HEK293 (cell line): ENCODE results near the gene CHRNA10.

Source experiments
- CTCF ChIA-PET: fragments of 350-600 bp; formaldehyde crosslinking; extraction: SDS; loops from one replicate; lab custom pipeline; 2021; ENCODE audit warnings: antibody characterized with exemption; lab: Yijun Ruan, JAX
- POLR2A ChIA-PET: fragments of 300-600 bp; formaldehyde crosslinking; extraction: SDS; loops from one replicate; lab custom pipeline; 2020; ENCODE audit warnings: antibody characterized with exemption, inconsistent platforms; lab: Yijun Ruan, JAX
- H3K27ac ChIP-seq: fragments of 200-500 bp; sonication (Bioruptor generic); 2 replicates; pipeline ENCODE4 v1.5.1; 2014; ENCODE audit warnings: low read depth, low read length, control low read depth, inconsistent platforms; ENCODE audit errors: extremely low read depth
- H3K36me3 ChIP-seq, 2 experiments: fragments of 200-500 bp in 1 of 2; sonication (Bioruptor generic) in 1 of 2; 1 replicate in 1 of 2; 2 replicates in 1 of 2; pipeline ENCODE4 v1.5.1; 2014 to 2017; ENCODE audit warnings: inconsistent platforms in 2 of 2, low read length in 2 of 2; ENCODE audit not compliant: control insufficient read depth in 2 of 2, insufficient read depth in 1 of 2
- H3K4me1 ChIP-seq: fragments of 200-500 bp; sonication (Bioruptor generic); 2 replicates; pipeline ENCODE4 v1.5.1; 2014; ENCODE audit warnings: mild to moderate bottlenecking, low read length, inconsistent platforms; ENCODE audit not compliant: control insufficient read depth, insufficient read depth
- H3K4me3 ChIP-seq: 2 replicates; pipeline ENCODE4 v1.5.1; 2011; ENCODE audit warnings: low read depth, mild to moderate bottlenecking, control low read depth, low read length, moderate library complexity
- H3K9me3 ChIP-seq: fragments of 200-500 bp; sonication (Bioruptor generic); 2 replicates; pipeline ENCODE4 v1.5.1; 2014; ENCODE audit warnings: low read depth, low read length, inconsistent platforms; ENCODE audit not compliant: control insufficient read depth, insufficient read depth
- AEBP2 ChIP-seq: fragments of 450-650 bp; formaldehyde crosslinking; IDR thresholded peaks from 2 replicates; pipeline ENCODE4 v1.5.1; 2016; ENCODE audit warnings: missing biosample characterization, missing genetic modification characterization, borderline replicate concordance
- GLIS2 ChIP-seq: fragments of 450-650 bp; formaldehyde crosslinking; IDR thresholded peaks from 2 replicates; pipeline ENCODE4 v1.5.1; 2016; ENCODE audit warnings: missing biosample characterization, missing genetic modification characterization
- KLF10 ChIP-seq: fragments of 450-650 bp; IDR thresholded peaks from 2 replicates; pipeline ENCODE4 v1.5.1; 2018; ENCODE audit warnings: missing biosample characterization, mild to moderate bottlenecking, missing genetic modification characterization
- KLF8 ChIP-seq: fragments of 450-650 bp; formaldehyde crosslinking; IDR thresholded peaks from 2 replicates; pipeline ENCODE4 v1.5.1; 2016; ENCODE audit warnings: missing biosample characterization, missing genetic modification characterization
- REST ChIP-seq: fragments of 450-650 bp; formaldehyde crosslinking; IDR thresholded peaks from 2 replicates; pipeline ENCODE4 v1.5.1; 2016; ENCODE audit warnings: missing biosample characterization, missing genetic modification characterization
- YY1 ChIP-seq: fragments of 450-650 bp; formaldehyde crosslinking; IDR thresholded peaks from 2 replicates; pipeline ENCODE4 v1.5.1; 2018; ENCODE audit warnings: missing biosample characterization, missing genetic modification characterization
- ZBTB10 ChIP-seq: fragments of 450-650 bp; formaldehyde crosslinking; IDR thresholded peaks from 2 replicates; pipeline ENCODE4 v1.5.1; 2016; ENCODE audit warnings: missing biosample characterization, missing genetic modification characterization
- ZNF24 ChIP-seq: fragments of 450-650 bp; formaldehyde crosslinking; IDR thresholded peaks from 2 replicates; pipeline ENCODE4 v1.5.1; 2016; ENCODE audit warnings: missing biosample characterization, missing genetic modification characterization
- ZNF280D ChIP-seq: fragments of 450-650 bp; formaldehyde crosslinking; IDR thresholded peaks from 2 replicates; pipeline ENCODE4 v1.5.1; 2016; ENCODE audit warnings: missing biosample characterization, missing genetic modification characterization
- ZNF521 ChIP-seq: fragments of 450-650 bp; formaldehyde crosslinking; IDR thresholded peaks from 2 replicates; pipeline ENCODE4 v1.5.1; 2017; ENCODE audit warnings: missing biosample characterization, mild to moderate bottlenecking, missing genetic modification characterization
- ZNF544 ChIP-seq: fragments of 450-650 bp; formaldehyde crosslinking; IDR thresholded peaks from 2 replicates; pipeline ENCODE4 v1.5.0; 2017; ENCODE audit warnings: missing biosample characterization, missing genetic modification characterization
- ZNF571 ChIP-seq: fragments of 450-650 bp; formaldehyde crosslinking; IDR thresholded peaks from 2 replicates; pipeline ENCODE4 v1.5.0; 2017; ENCODE audit warnings: missing biosample characterization, missing genetic modification characterization
- ZNF658 ChIP-seq: fragments of 450-650 bp; formaldehyde crosslinking; IDR thresholded peaks from 2 replicates; pipeline ENCODE4; 2016; ENCODE audit warnings: missing biosample characterization, missing genetic modification characterization
- ZNF768 ChIP-seq: fragments of 450-650 bp; formaldehyde crosslinking; IDR thresholded peaks from 2 replicates; pipeline ENCODE4 v1.5.1; 2018; ENCODE audit warnings: missing biosample characterization, mild to moderate bottlenecking, missing genetic modification characterization
- ZNF785 ChIP-seq: fragments of 450-650 bp; formaldehyde crosslinking; IDR thresholded peaks from 2 replicates; pipeline ENCODE4 v1.5.1; 2016; ENCODE audit warnings: missing biosample characterization, missing genetic modification characterization
- ZSCAN16 ChIP-seq: fragments of 450-650 bp; formaldehyde crosslinking; IDR thresholded peaks from 2 replicates; pipeline ENCODE4 v1.5.1; 2016; ENCODE audit warnings: missing biosample characterization, missing genetic modification characterization
- ZSCAN18 ChIP-seq: fragments of 450-650 bp; formaldehyde crosslinking; IDR thresholded peaks from 2 replicates; pipeline ENCODE4 v1.5.1; 2016; ENCODE audit warnings: missing biosample characterization, missing genetic modification characterization

Gene CHRNA10

GRCh38 chr11:3641701-3642070, 29.5 kb downstream of the CHRNA10 start, which contains the start of gene ART5:
ART5 (minus strand) TSS chr11:3641992; CDS start chr11:3641862, 130 bp downstream.
- no peaks in the 10 kb centered on the region for H3K36me3 ChIP-seq
- ChIA-PET POLR2A (no interaction called here), CTCF (interaction anchor here (1.1 kb wide), 1 partner anchor 32 kb away, joined by 3 read pairs; no protein-coding TSS in a partner anchor)
- no peak for TF ChIP-seq AEBP2 (tag by site-specific recombination)
- no peak for TF ChIP-seq ZNF658 (tag by site-specific recombination)
- 0 out of 2 replicates have a peak, but pooled peaks have one; percentile 3 for TF ChIP-seq KLF8 (tag by site-specific recombination)
- no peak for TF ChIP-seq ZNF785 (tag by site-specific recombination)
- TF ChIP-seq ZNF24 = no peak
- TF ChIP-seq ZSCAN18 (tag by site-specific recombination) = no peak
- H3K9me3 ChIP-seq = no peaks in the 10 kb centered on the region
- H3K4me1 ChIP-seq = no peaks in the 10 kb centered on the region
- no peak within 1 kb of the TSS; the same call in 1 of the 2 replicates for H3K27ac ChIP-seq
- H3K4me3 ChIP-seq = peak within 1 kb of the TSS; percentile 42

GRCh38 chr11:3641191-3641590, 30.0 kb downstream of the CHRNA10 start:
- H3K36me3 ChIP-seq = no peaks in the 10 kb centered on the region
- H3K4me3 ChIP-seq = no peak overlapping the region
- TF ChIP-seq ZNF768 (no peak), ZNF521 (tag by site-specific recombination) (no peak), REST (tag by site-specific recombination) (no peak), ZSCAN16 (tag by site-specific recombination) (no peak), ZBTB10 (tag by site-specific recombination) (no peak), ZNF571 (tag by site-specific recombination) (no peak), GLIS2 (tag by site-specific recombination) (no peak), ZNF544 (tag by site-specific recombination) (no peak), YY1 (tag by site-specific recombination) (no peak), KLF10 (no peak), ZNF280D (tag by site-specific recombination) (no peak), ZNF24 (no peak)
- H3K9me3 ChIP-seq = no peaks in the 10 kb centered on the region
- ChIA-PET CTCF (interaction anchor here (1.1 kb wide), 1 partner anchor 31 kb away, joined by 3 read pairs; no protein-coding TSS in a partner anchor), POLR2A (no interaction called here)
- H3K4me1 ChIP-seq = no peaks in the 10 kb centered on the region
- no peak overlapping the region for H3K27ac ChIP-seq
